PFSK-1 (cell line): ENCODE data around the gene ONECUT2.

ENCODE experiments used
- FOXP2 ChIP-seq: optimal IDR thresholded peaks from 2 replicates; pipeline ENCODE3; 2011; ENCODE audit warnings: borderline replicate concordance, control low read depth, inconsistent platforms; ENCODE audit not compliant: insufficient read depth; ENCODE audit errors: extremely low read length, extremely low read depth
- POLR2AphosphoS5 ChIP-seq: IDR thresholded peaks from 2 replicates; pipeline ENCODE4 v1.6.1; 2012; ENCODE audit warnings: low read depth, mild to moderate bottlenecking, control low read depth, low read length, moderate library complexity
- SIN3A ChIP-seq: IDR thresholded peaks from 2 replicates; pipeline ENCODE4 v1.6.1; 2012; ENCODE audit warnings: mild to moderate bottlenecking, low read length, moderate library complexity, borderline replicate concordance; ENCODE audit not compliant: insufficient read depth
- TAF1 ChIP-seq: IDR thresholded peaks from 2 replicates; pipeline ENCODE4 v1.6.1; 2012; ENCODE audit warnings: low read length, control low read depth, borderline replicate concordance; ENCODE audit not compliant: insufficient read depth
- TF ChIP-seq, protein P1 (sequence below), 2 experiments: IDR thresholded peaks; 2 replicates each; pipeline versions ENCODE4 v1.6.1 to v1.8.0; 2011 to 2012; ENCODE audit warnings: low read depth in 2 of 2, low read length in 2 of 2, control low read depth in 1 of 2, inconsistent platforms in 1 of 2, mild to moderate bottlenecking in 1 of 2, moderate library complexity in 1 of 2; ENCODE audit not compliant: insufficient read depth in 1 of 2

GRCh38 chr18:57480733-57481132 lies 45.6 kb downstream of the ONECUT2 start:
- TF ChIP-seq POLR2AphosphoS5 = no peak
- no peak for TF ChIP-seq TAF1
- no peak for TF ChIP-seq SIN3A
- TF ChIP-seq, protein P1, sequence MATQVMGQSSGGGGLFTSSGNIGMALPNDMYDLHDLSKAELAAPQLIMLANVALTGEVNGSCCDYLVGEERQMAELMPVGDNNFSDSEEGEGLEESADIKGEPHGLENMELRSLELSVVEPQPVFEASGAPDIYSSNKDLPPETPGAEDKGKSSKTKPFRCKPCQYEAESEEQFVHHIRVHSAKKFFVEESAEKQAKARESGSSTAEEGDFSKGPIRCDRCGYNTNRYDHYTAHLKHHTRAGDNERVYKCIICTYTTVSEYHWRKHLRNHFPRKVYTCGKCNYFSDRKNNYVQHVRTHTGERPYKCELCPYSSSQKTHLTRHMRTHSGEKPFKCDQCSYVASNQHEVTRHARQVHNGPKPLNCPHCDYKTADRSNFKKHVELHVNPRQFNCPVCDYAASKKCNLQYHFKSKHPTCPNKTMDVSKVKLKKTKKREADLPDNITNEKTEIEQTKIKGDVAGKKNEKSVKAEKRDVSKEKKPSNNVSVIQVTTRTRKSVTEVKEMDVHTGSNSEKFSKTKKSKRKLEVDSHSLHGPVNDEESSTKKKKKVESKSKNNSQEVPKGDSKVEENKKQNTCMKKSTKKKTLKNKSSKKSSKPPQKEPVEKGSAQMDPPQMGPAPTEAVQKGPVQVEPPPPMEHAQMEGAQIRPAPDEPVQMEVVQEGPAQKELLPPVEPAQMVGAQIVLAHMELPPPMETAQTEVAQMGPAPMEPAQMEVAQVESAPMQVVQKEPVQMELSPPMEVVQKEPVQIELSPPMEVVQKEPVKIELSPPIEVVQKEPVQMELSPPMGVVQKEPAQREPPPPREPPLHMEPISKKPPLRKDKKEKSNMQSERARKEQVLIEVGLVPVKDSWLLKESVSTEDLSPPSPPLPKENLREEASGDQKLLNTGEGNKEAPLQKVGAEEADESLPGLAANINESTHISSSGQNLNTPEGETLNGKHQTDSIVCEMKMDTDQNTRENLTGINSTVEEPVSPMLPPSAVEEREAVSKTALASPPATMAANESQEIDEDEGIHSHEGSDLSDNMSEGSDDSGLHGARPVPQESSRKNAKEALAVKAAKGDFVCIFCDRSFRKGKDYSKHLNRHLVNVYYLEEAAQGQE (IDR thresholded peaks at IDR 0.05; ENCODE audit: insufficient read depth in 1 of 2, low read depth in 2 of 2, low read length in 2 of 2) = no peak
- no peak for TF ChIP-seq FOXP2
